ENCODE data around the gene TBC1D1.

TBC1D1 gene

GRCh38 chr4:38084877-38085711 is 194.2 kb downstream of the TBC1D1 start:
- no peak for DNase-seq

GRCh38 chr4:38085751-38086150 is 194.9 kb downstream of the TBC1D1 start:
- no peak for DNase-seq

GRCh38 chr4:38086151-38086848 is 195.4 kb downstream of the TBC1D1 start:
- no peak for DNase-seq

GRCh38 chr4:38086849-38087226 is 196.0 kb downstream of the TBC1D1 start:
- no peak for DNase-seq

- no peak for DNase-seq
Observed at GRCh38 chr4:38088321-38088720, 197.4 kb downstream of the TBC1D1 start.

GRCh38 chr4:38089961-38090360 is 199.1 kb downstream of the TBC1D1 start:
- no peak for DNase-seq

GRCh38 chr4:38090455-38091246 is 199.8 kb downstream of the TBC1D1 start:
- DNase-seq, result no peak

GRCh38 chr4:38091636-38092035 is 200.8 kb downstream of the TBC1D1 start:
- DNase-seq, result no peak

- DNase-seq, result peak; percentile 12
Observed at GRCh38 chr4:38092701-38093100, 201.8 kb downstream of the TBC1D1 start.

GRCh38 chr4:38094419-38094818 is 203.5 kb downstream of the TBC1D1 start:
- no peak for DNase-seq

- no peak for DNase-seq
Observed at GRCh38 chr4:38095691-38096090, 204.8 kb downstream of the TBC1D1 start.

GRCh38 chr4:38097818-38098217 is 206.9 kb downstream of the TBC1D1 start:
- no peak for DNase-seq

GRCh38 chr4:38099020-38099600 is 208.2 kb downstream of the TBC1D1 start:
- peak; percentile 25 for DNase-seq

- DNase-seq, result peak; percentile 45
Observed at GRCh38 chr4:38099908-38100407, 209.1 kb downstream of the TBC1D1 start.

GRCh38 chr4:38100474-38101255 is 209.8 kb downstream of the TBC1D1 start:
- no peak for DNase-seq

GRCh38 chr4:38101563-38101962 is 210.7 kb downstream of the TBC1D1 start:
- no peak for DNase-seq

- DNase-seq, result no peak
Observed at GRCh38 chr4:38102957-38103588, 212.2 kb downstream of the TBC1D1 start.

- peak; percentile 54 for DNase-seq
Observed at GRCh38 chr4:38105475-38106220, 214.8 kb downstream of the TBC1D1 start.

GRCh38 chr4:38106311-38106710 is 215.4 kb downstream of the TBC1D1 start:
- DNase-seq, result no peak

- no peak for DNase-seq
Observed at GRCh38 chr4:38106886-38107514, 216.1 kb downstream of the TBC1D1 start.
